Right cardiac atrium (tissue), 5 donors: ENCODE data around the gene LRRC57. TPM values are rescaled to one million over a fixed set of nuclear protein-coding genes. Genes with fewer than 3 reads are reported as not detected.

Source experiments
- ATAC-seq, 2 donors: fragments of 200-7000 bp; cut with Tn5 transposase; one replicate each; pipeline versions ENCODE4 v1.8.0 to v1.9.1; 2020; ENCODE audit warnings: moderate library complexity in 2 of 2, mild to moderate bottlenecking in 1 of 2
- DNase-seq, 3 donors: peaks; one replicate each; pipeline ENCODE4 v3.0.0-alpha.2; 2020
- H3K27ac ChIP-seq: one replicate; pipeline ENCODE4 v1.5.1; 2013; ENCODE audit warnings: mild to moderate bottlenecking, low read length, control low read depth, moderate library complexity
- H3K27me3 ChIP-seq: one replicate; pipeline ENCODE4 v1.6.1; 2013; ENCODE audit not compliant: control insufficient read depth, insufficient read depth
- H3K4me1 ChIP-seq: one replicate; pipeline ENCODE4 v1.6.1; 2013; ENCODE audit warnings: low read length; ENCODE audit not compliant: control insufficient read depth, insufficient read depth
- H3K4me3 ChIP-seq: one replicate; pipeline ENCODE4 v1.5.1; 2013; ENCODE audit warnings: low read length, control low read depth
- H3K9me3 ChIP-seq: one replicate; pipeline ENCODE4 v1.6.1; 2013; ENCODE audit warnings: low read length; ENCODE audit not compliant: control insufficient read depth
- WGBS: extraction: QIAGEN DNeasy Blood & Tissue Kit; methylation state at CpG from one replicate; pipeline ENCODE4 v1.1.7; 2013; 5-methylcytosine and 5-hydroxymethylcytosine counted together
- intact Hi-C, 4 donors: fragments of 100-400 bp; cut with DNase I; formaldehyde crosslinking; loops; one replicate each; pipeline versions ENCODE4 v1.11.0 to v1.14.0; 2022 to 2023
- polyA plus RNA-seq: library from polyadenylated mRNA; stranded (reverse); fragments of 200-250 nt; gene quantifications from one replicate; pipeline ENCODE4 v1.2.3, GENCODE V29; 2013
- total RNA-seq, 4 donors: library from RNA; stranded (reverse); fragmentation: NEBNext Ultra II Directional; extraction: Animal tissue kit (Norgen Biotek cat#: 25700); gene quantifications; one replicate each; pipeline ENCODE4 v1.2.1, GENCODE V29; 2021
- donor health status: healthy with polysubstance abuse.
- donor health status: DM: no; HTN: yes; CAD: no.
- donor health status: DM: no; HTN: no; CAD: no.
- donor health status: DM: no; HTN: yes; CAD: no; lungs with severe emphysema.
- donor health status: DM: yes; HTN: yes; CAD: no.

LRRC57 gene
- total and polyA plus RNA-seq, 5 donors = 7.3 to 17.2 (median 13.8) TPM

- H3K27ac ChIP-seq = peak overlapping the region; percentile 79
- no peaks in the 10 kb centered on the region for H3K4me1 ChIP-seq
- peak overlapping the region; percentile 87 for H3K4me3 ChIP-seq
- DNase-seq (no peak), ATAC-seq (peak; percentile 48 to 65)
- WGBS = under 1% methylated on average over 15 of the region's 15 CpGs
- intact Hi-C loops = loop anchor here in 1 of 4 donors (5.0 kb wide), 1 partner anchor 103 kb away; no protein-coding TSS in a partner anchor
- no peaks in the 10 kb centered on the region for H3K27me3 ChIP-seq
- no peaks in the 10 kb centered on the region for H3K9me3 ChIP-seq
Observed at GRCh38 chr15:42549032-42549491, 469 bp upstream of the LRRC57 start.

GRCh38 chr15:42547918-42548248 is 710 bp downstream of the LRRC57 start:
- peak overlapping the region; percentile 87 for H3K4me3 ChIP-seq
- peak in 1 of 2 donors; percentile 17 for ATAC-seq

GRCh38 chr15:42544853-42545629 is 3.6 kb downstream of the LRRC57 start:
- Histone ChIP-seq H3K27me3 (no peaks in the 10 kb centered on the region), H3K4me1 (no peaks in the 10 kb centered on the region), H3K9me3 (no peaks in the 10 kb centered on the region), H3K4me3 (no peak overlapping the region), H3K27ac (no peak overlapping the region)
- intact Hi-C loops = loop anchor here in 1 of 4 donors (5.0 kb wide), 1 partner anchor 107 kb away; no protein-coding TSS in a partner anchor
- ATAC-seq (no peak), DNase-seq (no peak)
- 81% methylated on average over 4 of the region's 4 CpGs for whole genome bisulfite sequencing

More at GRCh38 chr15:42547918-42548248, 710 bp downstream of the LRRC57 start:
- no peaks in the 10 kb centered on the region for H3K4me1 ChIP-seq
- intact Hi-C loops = loop anchor here in 1 of 4 donors (5.0 kb wide), 1 partner anchor 104 kb away; no protein-coding TSS in a partner anchor
- no peaks in the 10 kb centered on the region for H3K27me3 ChIP-seq
- WGBS = 2% methylated on average over 9 of the region's 9 CpGs
- no peaks in the 10 kb centered on the region for H3K9me3 ChIP-seq
- H3K27ac ChIP-seq = peak overlapping the region; percentile 79
- no peak for DNase-seq

GRCh38 chr15:42533246-42533645 is 15.3 kb downstream of the LRRC57 start:
- Histone ChIP-seq H3K4me1 (no peaks in the 10 kb centered on the region), H3K9me3 (no peaks in the 10 kb centered on the region), H3K27ac (no peak overlapping the region), H3K27me3 (no peaks in the 10 kb centered on the region), H3K4me3 (no peak overlapping the region)
- no peak for DNase-seq
- intact Hi-C loops = no loop called here
- no peak for ATAC-seq
- 96% methylated on average over 1 of the region's 1 CpG for WGBS

GRCh38 chr15:42528970-42529369 is 19.6 kb downstream of the LRRC57 start:
- Histone ChIP-seq H3K27ac (no peak overlapping the region), H3K9me3 (no peaks in the 10 kb centered on the region), H3K4me1 (no peaks in the 10 kb centered on the region), H3K27me3 (no peaks in the 10 kb centered on the region), H3K4me3 (no peak overlapping the region)
- DNase-seq = no peak
- 95% methylated on average over 3 of the region's 3 CpGs for WGBS
- ATAC-seq = no peak
- intact Hi-C loops = no loop called here

GRCh38 chr15:42523331-42523730 is 25.3 kb downstream of the LRRC57 start:
- Histone ChIP-seq H3K4me1 (no peaks in the 10 kb centered on the region), H3K4me3 (no peak overlapping the region), H3K27me3 (no peaks in the 10 kb centered on the region), H3K27ac (no peak overlapping the region), H3K9me3 (no peaks in the 10 kb centered on the region)
- 77% methylated on average over 2 of the region's 2 CpGs for WGBS
- intact Hi-C loops = no loop called here
- no peak for DNase-seq
- ATAC-seq = no peak

- Histone ChIP-seq H3K9me3 (no peaks in the 10 kb centered on the region), H3K27me3 (no peaks in the 10 kb centered on the region), H3K27ac (no peak overlapping the region), H3K4me3 (peak overlapping the region; percentile 32), H3K4me1 (peaks cover 5% of the 10 kb centered on the region)
- intact Hi-C loops = no loop called here
- ATAC-seq (peak in 1 of 2 donors; percentile 71), DNase-seq (no peak)
- WGBS = 31% methylated on average over 4 of the region's 4 CpGs
Observed at GRCh38 chr15:42511007-42511391, 37.6 kb downstream of the LRRC57 start.

GRCh38 chr15:42510258-42511006 is 38.2 kb downstream of the LRRC57 start:
- WGBS = 89% methylated on average over 4 of the region's 4 CpGs
- intact Hi-C loops = no loop called here
- Histone ChIP-seq H3K9me3 (no peaks in the 10 kb centered on the region), H3K27ac (no peak overlapping the region), H3K27me3 (no peaks in the 10 kb centered on the region), H3K4me3 (no peak overlapping the region), H3K4me1 (peaks cover 5% of the 10 kb centered on the region)
- ATAC-seq (no peak), DNase-seq (no peak)

GRCh38 chr15:42508263-42508690 is 40.3 kb downstream of the LRRC57 start:
- intact Hi-C loops = no loop called here
- ATAC-seq = peak; percentile 71 to 84
- peaks cover 5% of the 10 kb centered on the region for H3K4me1 ChIP-seq
- H3K9me3 ChIP-seq = no peaks in the 10 kb centered on the region
- 22% methylated on average over 9 of the region's 9 CpGs for WGBS
- H3K27ac ChIP-seq = no peak overlapping the region
- DNase-seq = peak in 1 of 3 donors; percentile 57
- no peaks in the 10 kb centered on the region for H3K27me3 ChIP-seq
- no peak overlapping the region for H3K4me3 ChIP-seq

- DNase-seq (no peak), ATAC-seq (no peak)
- H3K9me3 ChIP-seq = no peaks in the 10 kb centered on the region
- intact Hi-C loops = no loop called here
- no peaks in the 10 kb centered on the region for H3K27me3 ChIP-seq
- H3K4me3 ChIP-seq = no peak overlapping the region
- peaks cover 5% of the 10 kb centered on the region for H3K4me1 ChIP-seq
- no peak overlapping the region for H3K27ac ChIP-seq
- WGBS = 66% methylated on average over 4 of the region's 4 CpGs
Observed at GRCh38 chr15:42507514-42507913, 41.1 kb downstream of the LRRC57 start.

- no peak for ATAC-seq
- no peak overlapping the region for H3K27ac ChIP-seq
Observed at GRCh38 chr15:42504631-42505030, 44.0 kb downstream of the LRRC57 start.

More at GRCh38 chr15:42504631-42505030, 44.0 kb downstream of the LRRC57 start:
- Histone ChIP-seq H3K27me3 (no peaks in the 10 kb centered on the region), H3K9me3 (no peaks in the 10 kb centered on the region), H3K4me3 (no peak overlapping the region), H3K4me1 (peaks cover 7% of the 10 kb centered on the region)
- no peak for DNase-seq
- 56% methylated on average over 3 of the region's 3 CpGs for WGBS
- intact Hi-C loops = no loop called here
